Kidney (tissue), 14 donors: ENCODE measurements around the gene NLRP1. TPM values are rescaled to one million over a fixed set of nuclear protein-coding genes. Genes with fewer than 3 reads are reported as not detected.

Experiments
- DNase-seq, 5 donors: peaks; one replicate each; pipeline ENCODE4 v3.0.0-alpha.2; 2013 to 2020
- FAIRE-seq: peaks from 2 replicates; lab custom pipeline; 2012; peaks lifted over from hg19 to GRCh38; lab: Jason Lieb, UNC
- H3K27ac ChIP-seq, 2 donors: one replicate each; pipeline ENCODE4 v1.7.0; 2013; ENCODE audit warnings: low read depth in 2 of 2, low read length in 2 of 2, inconsistent platforms in 1 of 2
- H3K27me3 ChIP-seq: one replicate; pipeline ENCODE4 v1.7.1; 2013; ENCODE audit warnings: low read length, inconsistent platforms; ENCODE audit not compliant: control insufficient read depth, insufficient read depth
- H3K36me3 ChIP-seq, 3 donors: one replicate each; pipeline versions ENCODE4 v1.7.0 to v1.7.1; 2013; ENCODE audit warnings: low read length in 3 of 3, control low read depth in 1 of 3, inconsistent platforms in 1 of 3; ENCODE audit not compliant: insufficient read depth in 3 of 3, control insufficient read depth in 2 of 3
- H3K4me1 ChIP-seq, 3 donors: one replicate each; pipeline versions ENCODE4 v1.7.0 to v1.7.1; 2013; ENCODE audit warnings: low read length in 3 of 3, inconsistent platforms in 1 of 3, low read depth in 1 of 3; ENCODE audit not compliant: control insufficient read depth in 2 of 3, insufficient read depth in 2 of 3
- H3K4me3 ChIP-seq, 3 donors: one replicate each; pipeline versions ENCODE4 v1.7.0 to v1.8.1; 2013; ENCODE audit warnings: low read length in 3 of 3, control low read depth in 1 of 3, inconsistent platforms in 1 of 3
- H3K9ac ChIP-seq, 3 donors: one replicate each; pipeline versions ENCODE4 v1.7.0 to v1.7.1; 2013; ENCODE audit warnings: low read length in 3 of 3, control low read depth in 1 of 3, inconsistent platforms in 1 of 3
- H3K9me3 ChIP-seq, 3 donors: one replicate each; pipeline versions ENCODE4 v1.7.0 to v1.7.1; 2013; ENCODE audit warnings: low read length in 3 of 3, control low read depth in 1 of 3, inconsistent platforms in 1 of 3; ENCODE audit not compliant: control insufficient read depth in 2 of 3, insufficient read depth in 1 of 3
- intact Hi-C: fragments of 100-400 bp; cut with DNase I; formaldehyde crosslinking; loops from one replicate; pipeline ENCODE4 v1.11.1; 2022
- polyA plus RNA-seq: library from polyadenylated mRNA; stranded (reverse); fragments of 350-450 nt; fragmentation: Illumina TruSeq; extraction: RNeasy Lipid Tissue Mini Kit (QIAGEN cat#74804); gene quantifications from one replicate; pipeline ENCODE4 v1.2.3, GENCODE V29; 2014; ENCODE audit warnings: low read depth, low replicate concordance; ENCODE audit not compliant: insufficient read depth
- total RNA-seq: library from RNA; stranded (reverse); fragmentation: NEBNext Ultra II Directional; extraction: Animal tissue kit (Norgen Biotek cat#: 25700); gene quantifications from one replicate; pipeline ENCODE4 v1.2.1, GENCODE V29; 2021
- TF ChIP-seq, protein P1 (sequence below): IDR thresholded peaks from 3 replicates; pipeline ENCODE4 v1.5.1; 2012; ENCODE audit warnings: mild to moderate bottlenecking, moderate library complexity, borderline replicate concordance; ENCODE audit not compliant: insufficient read depth; ENCODE audit errors: extremely low read depth
- donor health status: control.
- donor health status: control.
- donor health status: control.
- donor health status: control.
- donor health status: control.
- donor health status: DM: yes; HTN: yes; CAD: no.
- donor health status: Normal renal cell carcinoma (clear cell type).

Gene NLRP1
- total and polyA plus RNA-seq, 2 donors from 2014 or later: 11.4 to 19.6 TPM

DNA sequence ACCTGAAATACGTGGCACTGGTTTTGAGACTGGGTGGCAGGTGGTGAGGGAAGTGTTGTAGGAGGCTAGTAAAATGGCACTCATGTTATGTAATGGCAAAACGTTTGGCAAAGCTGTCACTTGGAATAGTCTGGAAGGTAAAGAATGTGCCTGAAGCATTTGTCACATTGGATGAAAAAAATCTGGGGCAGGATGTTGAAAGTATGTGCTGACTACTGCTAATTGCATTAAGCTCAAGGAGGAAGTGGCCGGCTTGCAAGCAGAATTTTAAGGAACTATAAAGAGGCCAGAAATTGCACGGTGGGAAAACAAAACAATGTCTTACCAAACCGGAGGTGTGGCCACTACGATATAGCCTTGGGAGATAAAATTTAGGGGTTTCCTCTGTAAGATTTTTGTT is 26.6 kb upstream of the NLRP1 start:
- intact Hi-C loops: no loop called here
- FAIRE-seq: no peak
- TF ChIP-seq, protein P1, sequence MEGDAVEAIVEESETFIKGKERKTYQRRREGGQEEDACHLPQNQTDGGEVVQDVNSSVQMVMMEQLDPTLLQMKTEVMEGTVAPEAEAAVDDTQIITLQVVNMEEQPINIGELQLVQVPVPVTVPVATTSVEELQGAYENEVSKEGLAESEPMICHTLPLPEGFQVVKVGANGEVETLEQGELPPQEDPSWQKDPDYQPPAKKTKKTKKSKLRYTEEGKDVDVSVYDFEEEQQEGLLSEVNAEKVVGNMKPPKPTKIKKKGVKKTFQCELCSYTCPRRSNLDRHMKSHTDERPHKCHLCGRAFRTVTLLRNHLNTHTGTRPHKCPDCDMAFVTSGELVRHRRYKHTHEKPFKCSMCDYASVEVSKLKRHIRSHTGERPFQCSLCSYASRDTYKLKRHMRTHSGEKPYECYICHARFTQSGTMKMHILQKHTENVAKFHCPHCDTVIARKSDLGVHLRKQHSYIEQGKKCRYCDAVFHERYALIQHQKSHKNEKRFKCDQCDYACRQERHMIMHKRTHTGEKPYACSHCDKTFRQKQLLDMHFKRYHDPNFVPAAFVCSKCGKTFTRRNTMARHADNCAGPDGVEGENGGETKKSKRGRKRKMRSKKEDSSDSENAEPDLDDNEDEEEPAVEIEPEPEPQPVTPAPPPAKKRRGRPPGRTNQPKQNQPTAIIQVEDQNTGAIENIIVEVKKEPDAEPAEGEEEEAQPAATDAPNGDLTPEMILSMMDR: no peak

GRCh38 chr17:5608399-5609112 is 24.2 kb upstream of the NLRP1 start:
- no peaks in the 10 kb centered on the region for H3K27me3 ChIP-seq
- TF ChIP-seq, protein P1: no peak
- intact Hi-C loops: no loop called here
- H3K4me3 ChIP-seq: no peak overlapping the region
- no peaks in the 10 kb centered on the region for H3K36me3 ChIP-seq
- H3K4me1 ChIP-seq: no peaks in the 10 kb centered on the region
- H3K9ac ChIP-seq: no peak overlapping the region
- no peak overlapping the region for H3K27ac ChIP-seq
- FAIRE-seq (no peak), DNase-seq (peak in 1 of 5 donors; percentile 13)
- no peaks in the 10 kb centered on the region for H3K9me3 ChIP-seq

More for the DNA sequence above, 26.6 kb upstream of the NLRP1 start:
- no peak for DNase-seq
- no peaks in the 10 kb centered on the region for H3K9me3 ChIP-seq
- H3K9ac ChIP-seq: no peak overlapping the region
- H3K4me3 ChIP-seq: no peak overlapping the region
- H3K36me3 ChIP-seq: no peaks in the 10 kb centered on the region
- no peaks in the 10 kb centered on the region for H3K27me3 ChIP-seq
- no peaks in the 10 kb centered on the region for H3K4me1 ChIP-seq
- H3K27ac ChIP-seq: no peak overlapping the region

- intact Hi-C loops: no loop called here
- Histone ChIP-seq H3K9me3 (no peaks in the 10 kb centered on the region), H3K27ac (no peak overlapping the region), H3K4me3 (no peak overlapping the region), H3K4me1 (no peaks in the 10 kb centered on the region), H3K27me3 (no peaks in the 10 kb centered on the region), H3K36me3 (no peaks in the 10 kb centered on the region), H3K9ac (no peak overlapping the region)
- FAIRE-seq (no peak), DNase-seq (no peak)
- TF ChIP-seq, protein P1: no peak
These were observed 23.6 kb upstream of the NLRP1 start for GRCh38 chr17:5607946-5608345.
